HCT116 (cell line): ENCODE measurements around the gene FCN3. TPM values are rescaled to one million over a fixed set of nuclear protein-coding genes. Genes with fewer than 3 reads are reported as not detected.
A peak's percentile ranks its signal among the peaks of the same experiment; 100 is the strongest.

Experiments used
- ATAC-seq: fragments of 200-7000 bp; cut with Tn5 transposase; 2 replicates; pipeline ENCODE4 v1.9.1; 2020; ENCODE audit warnings: mild to moderate bottlenecking, moderate library complexity
- BruUV-seq: library from RNA; stranded (reverse); fragments of 400-500 nt; replicated peaks from 2 replicates; lab custom pipeline; 2021; lab: Mats Ljungman, UMichigan
- CTCF ChIA-PET: fragments of 300-600 bp; sonication (Branson Sonifier 250); formaldehyde crosslinking; loops from one replicate; lab custom pipeline; 2021; ENCODE audit warnings: antibody characterized with exemption; lab: Charles Lee
- POLR2A ChIA-PET: fragments of 300-600, 350-600 bp; sonication (Branson Sonifier 250); formaldehyde crosslinking; loops from one replicate; lab custom pipeline; 2021; ENCODE audit warnings: antibody characterized with exemption; lab: Charles Lee
- RAD21 ChIA-PET, 2 experiments: fragments of 300-600 bp; sonication (Branson Sonifier 250); formaldehyde crosslinking; loops; one replicate each; lab custom pipeline; 2023; ENCODE audit warnings: low total read pairs in 2 of 2; ENCODE audit not compliant: uncharacterized antibody in 2 of 2, unreplicated experiment in 2 of 2, low non-redundant PET in 1 of 2; lab: Charles Lee
- DNase-seq: peaks from one replicate; pipeline ENCODE4 v3.0.0-alpha.2; 2010; ENCODE audit warnings: low read depth, low spot score
- H2AFZ ChIP-seq: fragments of 200-600 bp; shearing (Covaris generic), sonication (generic); 2 replicates; pipeline ENCODE4 v1.6.1; 2017; ENCODE audit warnings: low read depth, mixed run types, mixed read lengths, antibody characterized with exemption, low read length; ENCODE audit not compliant: poor library complexity, severe bottlenecking
- H3K27ac ChIP-seq: 2 replicates; pipeline ENCODE4 v1.5.1; 2012; ENCODE audit warnings: low read depth, low read length
- H3K27me3 ChIP-seq: fragments of 200-600 bp; sonication (generic); 2 replicates; pipeline ENCODE4 v1.6.1; 2016; ENCODE audit warnings: mixed run types, low read length, mixed read lengths; ENCODE audit not compliant: insufficient read depth
- H3K36me3 ChIP-seq, 2 experiments: fragments of 200-500 bp in 1 of 2; fragments of 200-600 bp in 1 of 2; sonication (Bioruptor generic) in 1 of 2; sonication (generic) in 1 of 2; 2 replicates each; pipeline versions ENCODE4 v1.5.1 to v1.6.1; 2014 to 2016; ENCODE audit warnings: low read length in 2 of 2, inconsistent platforms in 1 of 2, mixed read lengths in 1 of 2, mixed run types in 1 of 2; ENCODE audit not compliant: insufficient read depth in 2 of 2, control insufficient read depth in 1 of 2
- H3K4me1 ChIP-seq, 2 experiments: fragments of 200-600 bp in 1 of 2; sonication (generic) in 1 of 2; 2 replicates each; pipeline versions ENCODE4 v1.5.1 to v1.6.1; 2012 to 2017; ENCODE audit warnings: low read length in 2 of 2, inconsistent platforms in 1 of 2, mild to moderate bottlenecking in 1 of 2, mixed read lengths in 1 of 2, mixed run types in 1 of 2, moderate library complexity in 1 of 2; ENCODE audit not compliant: insufficient read depth in 2 of 2, control insufficient read depth in 1 of 2
- H3K4me2 ChIP-seq: fragments of 200-600 bp; sonication (generic); 2 replicates; pipeline ENCODE4 v1.6.1; 2017; ENCODE audit warnings: mixed run types, low read length, mixed read lengths
- H3K4me3 ChIP-seq, 2 experiments: fragments of 200-600 bp in 1 of 2; sonication (generic) in 1 of 2; replicated peaks in 1 of 2; 2 replicates each; pipeline ENCODE4 v1.5.1; 2011 to 2016; ENCODE audit warnings: low read length in 2 of 2, control low read depth in 1 of 2, low read depth in 1 of 2, mild to moderate bottlenecking in 1 of 2, mixed read lengths in 1 of 2, mixed run types in 1 of 2
- H3K79me2 ChIP-seq: fragments of 200-600 bp; sonication (generic); 2 replicates; pipeline ENCODE4 v1.6.1; 2017; ENCODE audit warnings: mild to moderate bottlenecking, mixed run types, low read length, moderate library complexity, mixed read lengths; ENCODE audit not compliant: insufficient read depth
- H3K9ac ChIP-seq: fragments of 200-600 bp; sonication (generic); 2 replicates; pipeline ENCODE4 v1.6.1; 2016; ENCODE audit warnings: low read length, mixed read lengths
- H3K9me2 ChIP-seq: fragments of 200-600 bp; sonication (generic), shearing (Covaris generic); 2 replicates; pipeline ENCODE4 v1.6.1; 2017; ENCODE audit warnings: mixed run types, mild to moderate bottlenecking, moderate library complexity; ENCODE audit not compliant: insufficient read depth
- H3K9me3 ChIP-seq, 2 experiments: fragments of 200-500 bp in 1 of 2; fragments of 200-600 bp in 1 of 2; sonication (Bioruptor generic) in 1 of 2; sonication (generic) in 1 of 2; 2 replicates each; pipeline ENCODE4 v1.6.1; 2014 to 2017; ENCODE audit warnings: low read length in 2 of 2, mixed read lengths in 2 of 2, inconsistent platforms in 1 of 2, low read depth in 1 of 2, mild to moderate bottlenecking in 1 of 2, mixed run types in 1 of 2, moderate library complexity in 1 of 2; ENCODE audit not compliant: control insufficient read depth in 1 of 2, insufficient read depth in 1 of 2
- H4K20me1 ChIP-seq: fragments of 200-600 bp; sonication (generic), shearing (Covaris generic); 2 replicates; pipeline ENCODE4 v1.6.1; 2017; ENCODE audit warnings: mixed run types, mild to moderate bottlenecking, moderate library complexity; ENCODE audit not compliant: insufficient read depth
- CBX3 ChIP-seq: IDR thresholded peaks from 2 replicates; pipeline ENCODE4 v1.6.1; 2012; ENCODE audit warnings: low read depth
- ELF1 ChIP-seq: IDR thresholded peaks from 2 replicates; pipeline ENCODE4 v1.6.1; 2012; ENCODE audit warnings: low read depth, borderline replicate concordance
- EZH2phosphoT487 ChIP-seq: fragments of 200-600 bp; IDR thresholded peaks from 2 replicates; pipeline ENCODE4 v1.6.1; 2018; ENCODE audit warnings: antibody characterized with exemption, borderline replicate concordance
- POLR2AphosphoS5 ChIP-seq: IDR thresholded peaks from 2 replicates; pipeline ENCODE4 v1.6.1; 2011; ENCODE audit warnings: mild to moderate bottlenecking, low read depth, low read length, moderate library complexity
- SIN3A ChIP-seq: IDR thresholded peaks from 2 replicates; pipeline ENCODE4 v1.6.1; 2012; ENCODE audit warnings: low read depth
- ZFX ChIP-seq: fragments of 450-650 bp; IDR thresholded peaks from 2 replicates; pipeline ENCODE4 v1.6.1; 2017
- ZNF274 ChIP-seq: fragments of 200-500 bp; sonication (Bioruptor generic); IDR thresholded peaks from 2 replicates; pipeline ENCODE4 v1.6.1; 2014; ENCODE audit warnings: mild to moderate bottlenecking, low read depth, low read length, inconsistent platforms
- intact Hi-C: fragments of 100-400 bp; cut with micrococcal nuclease; formaldehyde crosslinking; loops from 2 replicates; pipeline ENCODE4 v1.10.0; 2022
- total RNA-seq: library from RNA; stranded (reverse); gene quantifications from one replicate; pipeline ENCODE4 v1.2.1, GENCODE V29; 2021; ENCODE audit not compliant: unreplicated experiment
- TF ChIP-seq, protein P1 (sequence below): IDR thresholded peaks from 2 replicates; pipeline ENCODE4 v1.6.1; 2012; ENCODE audit warnings: low read depth
- TF ChIP-seq, protein P2 (sequence below): IDR thresholded peaks from 2 replicates; pipeline ENCODE4 v1.6.1; 2012
- TF ChIP-seq, protein P3 (sequence below): IDR thresholded peaks from 2 replicates; pipeline ENCODE4 v1.6.1; 2011; ENCODE audit warnings: mild to moderate bottlenecking, low read length, moderate library complexity; ENCODE audit not compliant: insufficient replicate concordance; ENCODE audit errors: extremely low read depth

FCN3 gene
- total RNA-seq, 1 experiment from 2014 or later = 1.2 TPM

DNA sequence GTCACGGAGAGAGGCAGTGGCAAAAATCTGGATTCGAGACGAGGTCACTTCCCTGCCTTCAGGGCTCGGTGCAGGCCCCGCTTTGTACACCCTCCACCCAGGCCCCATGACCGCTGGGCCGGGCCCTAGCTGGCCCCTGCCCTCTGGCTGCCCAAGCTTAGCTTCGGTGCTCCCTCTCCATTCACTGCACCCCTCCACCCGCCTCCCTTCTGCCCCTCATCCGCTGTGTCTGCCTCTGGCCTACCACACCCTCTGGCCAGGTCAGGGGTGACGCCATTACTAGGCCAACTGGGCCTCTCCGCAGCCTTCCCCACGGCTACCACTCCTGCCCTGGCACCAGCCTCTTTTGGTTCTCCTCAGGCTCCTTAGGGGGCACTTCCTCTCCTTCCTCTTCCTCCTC, 9.0 kb upstream of the FCN3 start:
- H3K4me2 ChIP-seq = peak overlapping the region; percentile 98
- no peak for TF ChIP-seq ZNF274
- TF ChIP-seq, protein P1, sequence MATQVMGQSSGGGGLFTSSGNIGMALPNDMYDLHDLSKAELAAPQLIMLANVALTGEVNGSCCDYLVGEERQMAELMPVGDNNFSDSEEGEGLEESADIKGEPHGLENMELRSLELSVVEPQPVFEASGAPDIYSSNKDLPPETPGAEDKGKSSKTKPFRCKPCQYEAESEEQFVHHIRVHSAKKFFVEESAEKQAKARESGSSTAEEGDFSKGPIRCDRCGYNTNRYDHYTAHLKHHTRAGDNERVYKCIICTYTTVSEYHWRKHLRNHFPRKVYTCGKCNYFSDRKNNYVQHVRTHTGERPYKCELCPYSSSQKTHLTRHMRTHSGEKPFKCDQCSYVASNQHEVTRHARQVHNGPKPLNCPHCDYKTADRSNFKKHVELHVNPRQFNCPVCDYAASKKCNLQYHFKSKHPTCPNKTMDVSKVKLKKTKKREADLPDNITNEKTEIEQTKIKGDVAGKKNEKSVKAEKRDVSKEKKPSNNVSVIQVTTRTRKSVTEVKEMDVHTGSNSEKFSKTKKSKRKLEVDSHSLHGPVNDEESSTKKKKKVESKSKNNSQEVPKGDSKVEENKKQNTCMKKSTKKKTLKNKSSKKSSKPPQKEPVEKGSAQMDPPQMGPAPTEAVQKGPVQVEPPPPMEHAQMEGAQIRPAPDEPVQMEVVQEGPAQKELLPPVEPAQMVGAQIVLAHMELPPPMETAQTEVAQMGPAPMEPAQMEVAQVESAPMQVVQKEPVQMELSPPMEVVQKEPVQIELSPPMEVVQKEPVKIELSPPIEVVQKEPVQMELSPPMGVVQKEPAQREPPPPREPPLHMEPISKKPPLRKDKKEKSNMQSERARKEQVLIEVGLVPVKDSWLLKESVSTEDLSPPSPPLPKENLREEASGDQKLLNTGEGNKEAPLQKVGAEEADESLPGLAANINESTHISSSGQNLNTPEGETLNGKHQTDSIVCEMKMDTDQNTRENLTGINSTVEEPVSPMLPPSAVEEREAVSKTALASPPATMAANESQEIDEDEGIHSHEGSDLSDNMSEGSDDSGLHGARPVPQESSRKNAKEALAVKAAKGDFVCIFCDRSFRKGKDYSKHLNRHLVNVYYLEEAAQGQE = no peak

DNA sequence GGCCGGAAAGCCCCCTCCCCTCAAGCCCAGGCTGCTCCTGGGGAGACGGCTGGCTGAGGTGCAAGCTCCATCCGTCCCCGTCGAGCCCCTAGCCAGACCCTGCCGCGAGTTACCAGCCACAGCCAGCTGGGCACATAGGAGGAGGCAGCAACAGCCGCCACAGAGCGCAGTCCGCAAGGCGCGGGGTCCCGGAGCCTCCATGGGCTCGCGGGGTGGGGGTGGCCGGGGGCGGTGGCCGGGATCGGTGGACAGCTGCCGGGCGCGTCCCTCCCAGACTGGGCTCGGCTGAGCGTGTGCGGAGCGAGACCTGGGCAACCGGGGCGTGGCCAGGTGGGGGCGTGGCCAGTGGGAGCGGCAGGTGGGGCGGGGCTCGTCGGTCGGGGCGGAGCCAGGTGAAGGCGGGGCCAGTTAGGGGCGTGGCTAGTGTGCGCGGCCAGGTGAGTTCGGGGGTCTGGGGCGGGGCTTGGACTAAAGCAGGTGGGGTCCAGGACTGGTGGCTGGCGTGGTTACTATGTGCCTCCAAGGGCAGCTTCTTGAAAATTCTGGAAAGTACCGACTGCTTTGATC, 8.5 kb upstream of the FCN3 start, which contains the start of gene CD164L2:
Gene CD164L2, minus strand, starts transcription at position 295 of the 567 bp plus-strand sequence. Its CDS starts 94 bp downstream, at position 201.
- peak within 1 kb of the TSS; percentile 69 for H3K9ac ChIP-seq
- POLR2A ChIA-PET = interaction anchor here (0.9 to 3.9 kb wide), 5 partner anchors 8 to 83 kb away, joined by 3 to 26 read pairs (median 6); partner anchors contain the start of gene MAP3K6
- no peak for DNase-seq
- peak; percentile 95 for ATAC-seq
- CTCF ChIA-PET = interaction anchor here (1.0 to 3.4 kb wide), 4 partner anchors 8 to 16 kb away, joined by 3 to 10 read pairs (median 5); partner anchors contain the start of gene MAP3K6
- TF ChIP-seq, protein P2, sequence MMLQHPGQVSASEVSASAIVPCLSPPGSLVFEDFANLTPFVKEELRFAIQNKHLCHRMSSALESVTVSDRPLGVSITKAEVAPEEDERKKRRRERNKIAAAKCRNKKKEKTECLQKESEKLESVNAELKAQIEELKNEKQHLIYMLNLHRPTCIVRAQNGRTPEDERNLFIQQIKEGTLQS = no peak
- TF ChIP-seq CBX3 (no peak), EZH2phosphoT487 (no peak), POLR2AphosphoS5 (peak; percentile 80), ZFX (peak; percentile 30; the same call in 1 of the 2 replicates), SIN3A (no peak), ELF1 (no peak)
- TF ChIP-seq, protein P3, sequence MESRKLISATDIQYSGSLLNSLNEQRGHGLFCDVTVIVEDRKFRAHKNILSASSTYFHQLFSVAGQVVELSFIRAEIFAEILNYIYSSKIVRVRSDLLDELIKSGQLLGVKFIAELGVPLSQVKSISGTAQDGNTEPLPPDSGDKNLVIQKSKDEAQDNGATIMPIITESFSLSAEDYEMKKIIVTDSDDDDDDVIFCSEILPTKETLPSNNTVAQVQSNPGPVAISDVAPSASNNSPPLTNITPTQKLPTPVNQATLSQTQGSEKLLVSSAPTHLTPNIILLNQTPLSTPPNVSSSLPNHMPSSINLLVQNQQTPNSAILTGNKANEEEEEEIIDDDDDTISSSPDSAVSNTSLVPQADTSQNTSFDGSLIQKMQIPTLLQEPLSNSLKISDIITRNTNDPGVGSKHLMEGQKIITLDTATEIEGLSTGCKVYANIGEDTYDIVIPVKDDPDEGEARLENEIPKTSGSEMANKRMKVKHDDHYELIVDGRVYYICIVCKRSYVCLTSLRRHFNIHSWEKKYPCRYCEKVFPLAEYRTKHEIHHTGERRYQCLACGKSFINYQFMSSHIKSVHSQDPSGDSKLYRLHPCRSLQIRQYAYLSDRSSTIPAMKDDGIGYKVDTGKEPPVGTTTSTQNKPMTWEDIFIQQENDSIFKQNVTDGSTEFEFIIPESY = no peak
- H3K9me3 ChIP-seq = no peaks in the 10 kb centered on the region
- H2AFZ ChIP-seq = no peak within 1 kb of the TSS
- H3K36me3 ChIP-seq = no peaks in the 10 kb centered on the region
- peak within 1 kb of the TSS; percentile 60 to 67 for H3K4me3 ChIP-seq
- H3K79me2 ChIP-seq = no peaks in the 10 kb centered on the region
- H3K27ac ChIP-seq = peak within 1 kb of the TSS; percentile 56; the same call in 1 of the 2 replicates
- H4K20me1 ChIP-seq = no peaks in the 10 kb centered on the region
- no peaks in the 10 kb centered on the region for H3K27me3 ChIP-seq
- no TSS peak for BruUV-seq
- RAD21 ChIA-PET = interaction anchor here in 1 of 2 experiments (1.1 kb wide), 1 partner anchor 8 kb away, joined by 4 read pairs; no protein-coding TSS in a partner anchor
- intact Hi-C loops = no loop called here
- H3K4me2 ChIP-seq = peak within 1 kb of the TSS; percentile 98
- H3K4me1 ChIP-seq = peaks cover 11 to 60% of the 10 kb centered on the region in 2 experiments
- H3K9me2 ChIP-seq = no peaks in the 10 kb centered on the region

More for the DNA sequence above, 9.0 kb upstream of the FCN3 start:
- no TSS peak for BruUV-seq
- no peaks in the 10 kb centered on the region for H3K9me2 ChIP-seq
- H4K20me1 ChIP-seq = no peaks in the 10 kb centered on the region
- CTCF ChIA-PET = interaction anchor here (1.0 to 3.4 kb wide), 2 partner anchors 12 to 17 kb away, joined by 3 to 10 read pairs; partner anchors contain the start of gene MAP3K6
- H3K4me1 ChIP-seq = peaks cover 8 to 60% of the 10 kb centered on the region in 2 experiments
- H3K9me3 ChIP-seq = no peaks in the 10 kb centered on the region
- no peaks in the 10 kb centered on the region for H3K27me3 ChIP-seq
- intact Hi-C loops = no loop called here
- H2AFZ ChIP-seq = no peak overlapping the region
- POLR2A ChIA-PET = interaction anchor here (1.2 to 3.9 kb wide), 2 partner anchors 18 to 76 kb away, joined by 4 to 26 read pairs; partner anchors contain the start of gene MAP3K6
- RAD21 ChIA-PET = interaction anchor here (1.0 to 1.1 kb wide), 2 partner anchors 8 to 81 kb away, joined by 3 to 4 read pairs; no protein-coding TSS in a partner anchor
- no peaks in the 10 kb centered on the region for H3K36me3 ChIP-seq
- no peaks in the 10 kb centered on the region for H3K79me2 ChIP-seq
- H3K9ac ChIP-seq = no peak overlapping the region
- H3K4me3 ChIP-seq = no peak overlapping the region
- ATAC-seq (no peak), DNase-seq (no peak)
- H3K27ac ChIP-seq = no peak overlapping the region; the same call in 1 of the 2 replicates
